ENCODE results near the gene PSD4.

PSD4 gene

GRCh38 chr2:113149553-113150257 is 24.1 kb upstream of the PSD4 start:
- no peak overlapping the region for H3K14ac ChIP-seq (ENCODE audit: low read length in 2 of 2)
- H2BK5ac ChIP-seq (ENCODE audit: low read depth, low read length, poor library complexity, severe bottlenecking): no peak overlapping the region
- no peak overlapping the region for H3K18ac ChIP-seq (ENCODE audit: low read depth in 1 of 2, low read length in 2 of 2)
- no peaks in the 10 kb centered on the region for H3K4me1 ChIP-seq (ENCODE audit: control insufficient read depth, insufficient read depth, low read depth, low read length)
- no peaks in the 10 kb centered on the region for H3K27me3 ChIP-seq (ENCODE audit: control insufficient read depth in 1 of 2, insufficient read depth in 1 of 2, low read length in 2 of 2)
- DNase-seq: no peak
- no peak overlapping the region for H3K9ac ChIP-seq (ENCODE audit: low read length)
- no peak overlapping the region for H4K91ac ChIP-seq (ENCODE audit: low read length)
- no peak overlapping the region for H3K4ac ChIP-seq (ENCODE audit: low read depth in 1 of 2, low read length in 2 of 2)
- no peaks in the 10 kb centered on the region for H3K79me1 ChIP-seq (replicated peaks; ENCODE audit: low read length, poor library complexity, severe bottlenecking)
- no peak overlapping the region for H2BK12ac ChIP-seq (ENCODE audit: low read length in 2 of 2)
- no peak overlapping the region for H3K4me2 ChIP-seq (ENCODE audit: low read length, poor library complexity, severe bottlenecking)
- H2BK15ac ChIP-seq (ENCODE audit: low read depth, poor library complexity, severe bottlenecking): no peak overlapping the region
- H2AK5ac ChIP-seq (ENCODE audit: low read length, severe bottlenecking): no peak overlapping the region
- no peak overlapping the region for H4K8ac ChIP-seq (ENCODE audit: low read length)
- no peak overlapping the region for H2BK120ac ChIP-seq (ENCODE audit: low read depth, low read length)
- H3K9me3 ChIP-seq (ENCODE audit: control insufficient read depth, low read length): peaks cover 7% of the 10 kb centered on the region
- H3K27ac ChIP-seq (ENCODE audit: low read length, poor library complexity, severe bottlenecking): no peak overlapping the region
- H3K4me3 ChIP-seq (ENCODE audit: insufficient read depth in 1 of 2, low read depth in 1 of 2, low read length in 2 of 2): no peak overlapping the region
- WGBS: 75% methylated on average over 1 of the region's 1 CpG
- H3K23ac ChIP-seq (ENCODE audit: low read length in 2 of 2): no peak overlapping the region
- no peaks in the 10 kb centered on the region for H3K36me3 ChIP-seq (ENCODE audit: control insufficient read depth in 1 of 2, insufficient read depth in 2 of 2, low read depth in 1 of 2, low read length in 2 of 2)
- H2AFZ ChIP-seq (ENCODE audit: low read depth, low read length): no peak overlapping the region

DNA sequence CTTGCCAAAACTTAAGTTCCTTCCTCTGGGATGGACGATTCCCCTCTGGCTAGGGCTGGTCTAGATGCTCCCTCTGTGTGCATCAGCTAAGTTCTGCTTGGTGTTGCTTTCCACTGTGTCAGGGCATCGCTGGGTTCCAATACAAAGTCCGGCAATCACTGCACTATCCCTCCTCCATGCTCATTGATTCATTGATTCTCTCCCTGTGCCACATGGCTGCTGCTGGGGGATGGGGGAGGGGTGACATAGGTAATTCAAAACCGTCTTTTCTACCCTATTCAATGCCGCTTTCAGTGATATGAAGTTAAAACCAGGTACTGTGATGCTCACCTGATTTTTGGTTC is 23.5 kb upstream of the PSD4 start:
- H3K9me3 ChIP-seq (ENCODE audit: control insufficient read depth, low read length): peaks cover 3% of the 10 kb centered on the region

DNA sequence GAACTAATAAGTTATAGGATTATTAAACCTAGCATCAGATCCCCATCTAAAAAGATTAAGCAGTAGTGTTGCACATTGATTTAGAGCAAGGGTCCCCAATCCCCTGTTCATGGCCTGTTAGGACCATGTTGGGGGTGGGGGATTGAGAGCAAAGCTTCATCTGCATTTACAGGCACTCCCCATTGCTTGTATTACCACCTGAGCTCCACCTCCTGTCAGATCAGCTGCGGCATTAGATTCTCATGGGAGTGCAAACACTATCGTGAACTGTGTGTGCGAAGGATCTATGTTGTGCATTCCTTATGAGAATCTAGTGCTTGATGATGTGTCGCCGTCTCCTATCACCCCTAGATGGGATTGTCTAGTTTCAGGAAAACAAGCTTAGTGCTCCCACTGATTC is 18.4 kb upstream of the PSD4 start:
- Histone ChIP-seq H3K4me3 (ENCODE audit: insufficient read depth in 1 of 2, low read depth in 1 of 2, low read length in 2 of 2) (no peak overlapping the region), H2BK12ac (ENCODE audit: low read length in 2 of 2) (no peak overlapping the region), H3K4me2 (ENCODE audit: low read length, poor library complexity, severe bottlenecking) (no peak overlapping the region), H3K18ac (ENCODE audit: low read depth in 1 of 2, low read length in 2 of 2) (no peak overlapping the region), H3K36me3 (ENCODE audit: control insufficient read depth in 1 of 2, insufficient read depth in 2 of 2, low read depth in 1 of 2, low read length in 2 of 2) (no peaks in the 10 kb centered on the region), H3K9me3 (ENCODE audit: control insufficient read depth, low read length) (no peaks in the 10 kb centered on the region), H3K23ac (ENCODE audit: low read length in 2 of 2) (no peak overlapping the region), H3K9ac (ENCODE audit: low read length) (no peak overlapping the region), H2AFZ (ENCODE audit: low read depth, low read length) (no peak overlapping the region), H2BK15ac (ENCODE audit: low read depth, poor library complexity, severe bottlenecking) (no peak overlapping the region), H3K14ac (ENCODE audit: low read length in 2 of 2) (no peak overlapping the region), H3K27me3 (ENCODE audit: control insufficient read depth in 1 of 2, insufficient read depth in 1 of 2, low read length in 2 of 2) (no peaks in the 10 kb centered on the region), H3K4me1 (ENCODE audit: control insufficient read depth, insufficient read depth, low read depth, low read length) (peaks cover 9% of the 10 kb centered on the region), H3K27ac (ENCODE audit: low read length, poor library complexity, severe bottlenecking) (no peak overlapping the region), H2BK5ac (ENCODE audit: low read depth, low read length, poor library complexity, severe bottlenecking) (no peak overlapping the region), H2BK120ac (ENCODE audit: low read depth, low read length) (no peak overlapping the region), H3K79me1 (replicated peaks; ENCODE audit: low read length, poor library complexity, severe bottlenecking) (no peaks in the 10 kb centered on the region), H3K4ac (ENCODE audit: low read depth in 1 of 2, low read length in 2 of 2) (no peak overlapping the region), H4K91ac (ENCODE audit: low read length) (no peak overlapping the region), H2AK5ac (ENCODE audit: low read length, severe bottlenecking) (no peak overlapping the region), H4K8ac (ENCODE audit: low read length) (no peak overlapping the region)
- WGBS: 100% methylated on average over 3 of the region's 5 CpGs
- DNase-seq: no peak

More for the DNA sequence above, 23.5 kb upstream of the PSD4 start:
- Histone ChIP-seq H3K9ac (ENCODE audit: low read length) (no peak overlapping the region), H2BK12ac (ENCODE audit: low read length in 2 of 2) (no peak overlapping the region), H3K4me3 (ENCODE audit: insufficient read depth in 1 of 2, low read depth in 1 of 2, low read length in 2 of 2) (no peak overlapping the region), H3K4ac (ENCODE audit: low read depth in 1 of 2, low read length in 2 of 2) (no peak overlapping the region), H2BK5ac (ENCODE audit: low read depth, low read length, poor library complexity, severe bottlenecking) (no peak overlapping the region), H3K4me2 (ENCODE audit: low read length, poor library complexity, severe bottlenecking) (no peak overlapping the region), H3K14ac (ENCODE audit: low read length in 2 of 2) (no peak overlapping the region), H3K23ac (ENCODE audit: low read length in 2 of 2) (no peak overlapping the region), H3K36me3 (ENCODE audit: control insufficient read depth in 1 of 2, insufficient read depth in 2 of 2, low read depth in 1 of 2, low read length in 2 of 2) (no peaks in the 10 kb centered on the region), H4K8ac (ENCODE audit: low read length) (no peak overlapping the region), H2BK120ac (ENCODE audit: low read depth, low read length) (no peak overlapping the region), H2AK5ac (ENCODE audit: low read length, severe bottlenecking) (no peak overlapping the region), H3K27ac (ENCODE audit: low read length, poor library complexity, severe bottlenecking) (no peak overlapping the region), H2BK15ac (ENCODE audit: low read depth, poor library complexity, severe bottlenecking) (no peak overlapping the region), H3K27me3 (ENCODE audit: control insufficient read depth in 1 of 2, insufficient read depth in 1 of 2, low read length in 2 of 2) (no peaks in the 10 kb centered on the region), H3K79me1 (replicated peaks; ENCODE audit: low read length, poor library complexity, severe bottlenecking) (no peaks in the 10 kb centered on the region), H4K91ac (ENCODE audit: low read length) (no peak overlapping the region), H3K18ac (ENCODE audit: low read depth in 1 of 2, low read length in 2 of 2) (no peak overlapping the region), H2AFZ (ENCODE audit: low read depth, low read length) (no peak overlapping the region), H3K4me1 (ENCODE audit: control insufficient read depth, insufficient read depth, low read depth, low read length) (no peaks in the 10 kb centered on the region)
- DNase-seq: no peak
- 78% methylated on average over 3 of the region's 5 CpGs for WGBS

GRCh38 chr2:113156278-113157117 is 17.3 kb upstream of the PSD4 start:
- peaks cover 9% of the 10 kb centered on the region for H3K4me1 ChIP-seq (ENCODE audit: control insufficient read depth, insufficient read depth, low read depth, low read length)
- WGBS: 57% methylated on average over 8 of the region's 10 CpGs
- no peak overlapping the region for H3K14ac ChIP-seq (ENCODE audit: low read length in 2 of 2)
- H3K36me3 ChIP-seq (ENCODE audit: control insufficient read depth in 1 of 2, insufficient read depth in 2 of 2, low read depth in 1 of 2, low read length in 2 of 2): no peaks in the 10 kb centered on the region
- no peak overlapping the region for H2BK12ac ChIP-seq (ENCODE audit: low read length in 2 of 2)
- H2AK5ac ChIP-seq (ENCODE audit: low read length, severe bottlenecking): no peak overlapping the region
- H3K27me3 ChIP-seq (ENCODE audit: control insufficient read depth in 1 of 2, insufficient read depth in 1 of 2, low read length in 2 of 2): no peaks in the 10 kb centered on the region
- no peak overlapping the region for H3K18ac ChIP-seq (ENCODE audit: low read depth in 1 of 2, low read length in 2 of 2)
- H4K8ac ChIP-seq (ENCODE audit: low read length): no peak overlapping the region
- DNase-seq: no peak
- no peaks in the 10 kb centered on the region for H3K9me3 ChIP-seq (ENCODE audit: control insufficient read depth, low read length)
- H2AFZ ChIP-seq (ENCODE audit: low read depth, low read length): no peak overlapping the region
- no peak overlapping the region for H2BK120ac ChIP-seq (ENCODE audit: low read depth, low read length)
- H3K79me1 ChIP-seq (replicated peaks; ENCODE audit: low read length, poor library complexity, severe bottlenecking): no peaks in the 10 kb centered on the region
- no peak overlapping the region for H2BK5ac ChIP-seq (ENCODE audit: low read depth, low read length, poor library complexity, severe bottlenecking)
- no peak overlapping the region for H3K27ac ChIP-seq (ENCODE audit: low read length, poor library complexity, severe bottlenecking)
- H3K4me2 ChIP-seq (ENCODE audit: low read length, poor library complexity, severe bottlenecking): peak overlapping the region; percentile 79
- H3K23ac ChIP-seq (ENCODE audit: low read length in 2 of 2): no peak overlapping the region
- H3K4ac ChIP-seq (ENCODE audit: low read depth in 1 of 2, low read length in 2 of 2): no peak overlapping the region
- H4K91ac ChIP-seq (ENCODE audit: low read length): no peak overlapping the region
- no peak overlapping the region for H3K9ac ChIP-seq (ENCODE audit: low read length)
- H2BK15ac ChIP-seq (ENCODE audit: low read depth, poor library complexity, severe bottlenecking): no peak overlapping the region
- peak overlapping the region; percentile 39 to 76 for H3K4me3 ChIP-seq (ENCODE audit: insufficient read depth in 1 of 2, low read depth in 1 of 2, low read length in 2 of 2)

Data from mesenchymal stem cell (in vitro differentiated cells and primary cell).